ENCODE measurements around the gene ZGLP1. TPM values are rescaled to one million over a fixed set of nuclear protein-coding genes. Genes with fewer than 3 reads are reported as not detected.

ZGLP1 gene
- total and polyA plus RNA-seq, 2 of the 13 experiments (the other 11 are each of a cell fraction or from before 2014, with no cell fraction given) = 2.4 to 3.0 TPM

DNA sequence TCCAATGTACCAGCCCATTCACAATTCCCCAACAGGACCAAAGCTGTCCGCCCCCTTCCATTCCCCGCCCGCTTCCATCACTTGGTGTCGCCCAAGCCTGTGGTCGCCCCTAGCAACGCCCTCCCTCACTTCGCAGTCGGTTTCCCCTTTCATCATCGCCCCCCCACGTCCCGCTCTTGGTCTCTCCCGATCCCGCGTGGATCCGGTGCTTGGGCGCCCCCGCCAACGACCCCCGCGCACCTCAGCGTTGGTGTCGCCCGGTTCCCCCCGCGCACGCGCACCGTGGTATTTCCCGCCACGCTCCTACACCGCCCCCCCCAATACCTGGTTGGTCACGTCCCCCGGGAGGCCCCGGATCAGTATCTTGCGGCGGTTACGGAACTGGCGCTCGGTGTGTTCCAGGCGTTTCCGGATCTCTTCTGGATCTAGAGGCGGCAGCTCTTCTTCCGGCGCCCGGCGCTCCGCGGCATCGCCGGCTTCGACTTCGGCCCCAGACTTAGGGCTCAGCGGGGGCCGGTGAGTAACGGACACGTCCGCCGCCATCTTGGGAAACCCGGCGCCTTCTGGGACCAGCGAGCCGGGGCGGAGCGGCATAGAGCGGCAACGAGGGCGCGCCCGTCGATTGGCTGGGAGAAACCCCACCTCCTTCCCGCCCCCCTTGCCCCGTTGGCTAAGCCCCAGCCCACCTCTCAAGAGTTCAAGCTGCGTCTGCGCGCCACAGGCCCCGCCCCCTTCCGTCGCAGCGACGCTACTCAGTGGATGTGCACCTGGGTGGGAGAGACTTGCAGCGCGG, 23.5 kb upstream of the ZGLP1 start, which contains the start of gene RAVER1 (continued):
- TF ChIP-seq ZNF724P (CRISPR knock-in tag; IDR thresholded peaks at IDR 0.05; ENCODE audit: borderline replicate concordance) = no peak; the same call in 1 of the 2 replicates
- TF ChIP-seq, protein P1, sequence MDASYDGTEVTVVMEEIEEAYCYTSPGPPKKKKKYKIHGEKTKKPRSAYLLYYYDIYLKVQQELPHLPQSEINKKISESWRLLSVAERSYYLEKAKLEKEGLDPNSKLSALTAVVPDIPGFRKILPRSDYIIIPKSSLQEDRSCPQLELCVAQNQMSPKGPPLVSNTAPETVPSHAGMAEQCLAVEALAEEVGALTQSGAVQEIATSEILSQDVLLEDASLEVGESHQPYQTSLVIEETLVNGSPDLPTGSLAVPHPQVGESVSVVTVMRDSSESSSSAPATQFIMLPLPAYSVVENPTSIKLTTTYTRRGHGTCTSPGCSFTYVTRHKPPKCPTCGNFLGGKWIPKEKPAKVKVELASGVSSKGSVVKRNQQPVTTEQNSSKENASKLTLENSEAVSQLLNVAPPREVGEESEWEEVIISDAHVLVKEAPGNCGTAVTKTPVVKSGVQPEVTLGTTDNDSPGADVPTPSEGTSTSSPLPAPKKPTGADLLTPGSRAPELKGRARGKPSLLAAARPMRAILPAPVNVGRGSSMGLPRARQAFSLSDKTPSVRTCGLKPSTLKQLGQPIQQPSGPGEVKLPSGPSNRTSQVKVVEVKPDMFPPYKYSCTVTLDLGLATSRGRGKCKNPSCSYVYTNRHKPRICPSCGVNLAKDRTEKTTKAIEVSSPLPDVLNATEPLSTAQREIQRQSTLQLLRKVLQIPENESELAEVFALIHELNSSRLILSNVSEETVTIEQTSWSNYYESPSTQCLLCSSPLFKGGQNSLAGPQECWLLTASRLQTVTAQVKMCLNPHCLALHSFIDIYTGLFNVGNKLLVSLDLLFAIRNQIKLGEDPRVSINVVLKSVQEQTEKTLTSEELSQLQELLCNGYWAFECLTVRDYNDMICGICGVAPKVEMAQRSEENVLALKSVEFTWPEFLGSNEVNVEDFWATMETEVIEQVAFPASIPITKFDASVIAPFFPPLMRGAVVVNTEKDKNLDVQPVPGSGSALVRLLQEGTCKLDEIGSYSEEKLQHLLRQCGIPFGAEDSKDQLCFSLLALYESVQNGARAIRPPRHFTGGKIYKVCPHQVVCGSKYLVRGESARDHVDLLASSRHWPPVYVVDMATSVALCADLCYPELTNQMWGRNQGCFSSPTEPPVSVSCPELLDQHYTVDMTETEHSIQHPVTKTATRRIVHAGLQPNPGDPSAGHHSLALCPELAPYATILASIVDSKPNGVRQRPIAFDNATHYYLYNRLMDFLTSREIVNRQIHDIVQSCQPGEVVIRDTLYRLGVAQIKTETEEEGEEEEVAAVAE (CRISPR knock-in tag; IDR thresholded peaks at IDR 0.05; ENCODE audit: borderline replicate concordance) = no peak
- 0 out of 2 replicates have a peak, but pooled peaks have one; percentile 59 for TF ChIP-seq ZNF607 (CRISPR knock-in tag; IDR thresholded peaks at IDR 0.05; ENCODE audit: borderline replicate concordance)
- TF ChIP-seq, protein P2, sequence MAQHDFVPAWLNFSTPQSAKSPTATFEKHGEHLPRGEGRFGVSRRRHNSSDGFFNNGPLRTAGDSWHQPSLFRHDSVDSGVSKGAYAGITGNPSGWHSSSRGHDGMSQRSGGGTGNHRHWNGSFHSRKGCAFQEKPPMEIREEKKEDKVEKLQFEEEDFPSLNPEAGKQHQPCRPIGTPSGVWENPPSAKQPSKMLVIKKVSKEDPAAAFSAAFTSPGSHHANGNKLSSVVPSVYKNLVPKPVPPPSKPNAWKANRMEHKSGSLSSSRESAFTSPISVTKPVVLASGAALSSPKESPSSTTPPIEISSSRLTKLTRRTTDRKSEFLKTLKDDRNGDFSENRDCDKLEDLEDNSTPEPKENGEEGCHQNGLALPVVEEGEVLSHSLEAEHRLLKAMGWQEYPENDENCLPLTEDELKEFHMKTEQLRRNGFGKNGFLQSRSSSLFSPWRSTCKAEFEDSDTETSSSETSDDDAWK (CRISPR knock-in tag; IDR thresholded peaks at IDR 0.05) = no peak
- TF ChIP-seq, protein P3, sequence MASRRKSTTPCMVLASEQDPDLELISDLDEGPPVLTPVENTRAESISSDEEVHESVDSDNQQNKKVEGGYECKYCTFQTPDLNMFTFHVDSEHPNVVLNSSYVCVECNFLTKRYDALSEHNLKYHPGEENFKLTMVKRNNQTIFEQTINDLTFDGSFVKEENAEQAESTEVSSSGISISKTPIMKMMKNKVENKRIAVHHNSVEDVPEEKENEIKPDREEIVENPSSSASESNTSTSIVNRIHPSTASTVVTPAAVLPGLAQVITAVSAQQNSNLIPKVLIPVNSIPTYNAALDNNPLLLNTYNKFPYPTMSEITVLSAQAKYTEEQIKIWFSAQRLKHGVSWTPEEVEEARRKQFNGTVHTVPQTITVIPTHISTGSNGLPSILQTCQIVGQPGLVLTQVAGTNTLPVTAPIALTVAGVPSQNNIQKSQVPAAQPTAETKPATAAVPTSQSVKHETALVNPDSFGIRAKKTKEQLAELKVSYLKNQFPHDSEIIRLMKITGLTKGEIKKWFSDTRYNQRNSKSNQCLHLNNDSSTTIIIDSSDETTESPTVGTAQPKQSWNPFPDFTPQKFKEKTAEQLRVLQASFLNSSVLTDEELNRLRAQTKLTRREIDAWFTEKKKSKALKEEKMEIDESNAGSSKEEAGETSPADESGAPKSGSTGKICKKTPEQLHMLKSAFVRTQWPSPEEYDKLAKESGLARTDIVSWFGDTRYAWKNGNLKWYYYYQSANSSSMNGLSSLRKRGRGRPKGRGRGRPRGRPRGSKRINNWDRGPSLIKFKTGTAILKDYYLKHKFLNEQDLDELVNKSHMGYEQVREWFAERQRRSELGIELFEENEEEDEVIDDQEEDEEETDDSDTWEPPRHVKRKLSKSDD (CRISPR knock-in tag; IDR thresholded peaks at IDR 0.05; ENCODE audit: low read depth) = no peak
- TF ChIP-seq U2AF1 (optimal IDR thresholded peaks at IDR 0.05; ENCODE audit: low read depth, low read length) = peak; percentile 54
- no peak for TF ChIP-seq ZBTB1 (CRISPR knock-in tag; IDR thresholded peaks at IDR 0.05; ENCODE audit: borderline replicate concordance)
- TF ChIP-seq ZSCAN12 (CRISPR knock-in tag; IDR thresholded peaks at IDR 0.05) = no peak
- no peak for TF ChIP-seq ARHGAP35 (CRISPR knock-in tag; IDR thresholded peaks at IDR 0.05; ENCODE audit: borderline replicate concordance)
- TF ChIP-seq SYNCRIP (IDR thresholded peaks at IDR 0.05; ENCODE audit: insufficient read depth, low read depth, low read length) = no peak
- TF ChIP-seq SNRNP70 (IDR thresholded peaks at IDR 0.05; ENCODE audit: low read depth, low read length) = no peak
- TF ChIP-seq ZNF253 (CRISPR knock-in tag; IDR thresholded peaks at IDR 0.05; ENCODE audit: borderline replicate concordance) = no peak
- no peak for TF ChIP-seq MIER2 (CRISPR knock-in tag; IDR thresholded peaks at IDR 0.05)
- TF ChIP-seq, protein P4, sequence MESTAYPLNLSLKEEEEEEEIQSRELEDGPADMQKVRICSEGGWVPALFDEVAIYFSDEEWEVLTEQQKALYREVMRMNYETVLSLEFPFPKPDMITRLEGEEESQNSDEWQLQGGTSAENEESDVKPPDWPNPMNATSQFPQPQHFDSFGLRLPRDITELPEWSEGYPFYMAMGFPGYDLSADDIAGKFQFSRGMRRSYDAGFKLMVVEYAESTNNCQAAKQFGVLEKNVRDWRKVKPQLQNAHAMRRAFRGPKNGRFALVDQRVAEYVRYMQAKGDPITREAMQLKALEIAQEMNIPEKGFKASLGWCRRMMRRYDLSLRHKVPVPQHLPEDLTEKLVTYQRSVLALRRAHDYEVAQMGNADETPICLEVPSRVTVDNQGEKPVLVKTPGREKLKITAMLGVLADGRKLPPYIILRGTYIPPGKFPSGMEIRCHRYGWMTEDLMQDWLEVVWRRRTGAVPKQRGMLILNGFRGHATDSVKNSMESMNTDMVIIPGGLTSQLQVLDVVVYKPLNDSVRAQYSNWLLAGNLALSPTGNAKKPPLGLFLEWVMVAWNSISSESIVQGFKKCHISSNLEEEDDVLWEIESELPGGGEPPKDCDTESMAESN (CRISPR knock-in tag; conservative IDR thresholded peaks at IDR 0.05) = peak; percentile 55; the same call in 1 of the 2 replicates
- TF ChIP-seq PAX8 (CRISPR knock-in tag; IDR thresholded peaks at IDR 0.05; ENCODE audit: borderline replicate concordance) = no peak

All from HepG2 (cell line).